Suprapubic skin (tissue), 4 donors: ENCODE measurements around the gene KATNB1. TPM values are rescaled to one million over a fixed set of nuclear protein-coding genes. Genes with fewer than 3 reads are reported as not detected.

Experiments used
- DNase-seq, 2 donors: peaks; one replicate each; pipeline ENCODE4 v3.0.0-alpha.2; 2019; ENCODE audit warnings: low spot score in 2 of 2
- H3K27ac ChIP-seq: fragments of 200-600 bp; sonication (generic); one replicate; pipeline ENCODE4 v1.5.1; 2019
- H3K27me3 ChIP-seq: fragments of 200-600 bp; sonication (generic); one replicate; pipeline ENCODE4 v1.5.1; 2019
- H3K36me3 ChIP-seq: fragments of 200-600 bp; sonication (generic); one replicate; pipeline ENCODE4 v1.5.1; 2019
- H3K4me1 ChIP-seq: fragments of 200-600 bp; sonication (generic); one replicate; pipeline ENCODE4 v1.5.1; 2019
- H3K4me3 ChIP-seq: fragments of 200-600 bp; sonication (generic); one replicate; pipeline ENCODE4 v1.5.1; 2019; ENCODE audit warnings: mild to moderate bottlenecking
- H3K9me3 ChIP-seq: fragments of 200-600 bp; sonication (generic); one replicate; pipeline ENCODE4 v1.5.1; 2019
- EP300 ChIP-seq: sonication (generic); formaldehyde crosslinking; IDR thresholded peaks from one replicate; pipeline ENCODE4 v1.6.1; 2017; ENCODE audit warnings: antibody characterized with exemption
- POLR2A ChIP-seq, 2 donors: fragments of 450-650 bp; IDR thresholded peaks; one replicate each; pipeline ENCODE4 v1.6.1; 2017; ENCODE audit warnings: antibody characterized with exemption in 2 of 2, mild to moderate bottlenecking in 2 of 2, moderate library complexity in 2 of 2
- POLR2AphosphoS5 ChIP-seq, 3 donors: sonication (generic); formaldehyde crosslinking; IDR thresholded peaks; one replicate each; pipeline ENCODE4 v1.6.1; 2017; ENCODE audit warnings: antibody characterized with exemption in 3 of 3
- WGBS: methylation state at CpG from one replicate; pipeline ENCODE4 v1.1.5; 2018; 5-methylcytosine and 5-hydroxymethylcytosine counted together
- total RNA-seq, 4 donors: library from RNA; depleted of rRNA; stranded (reverse); fragments of >200 nt; gene quantifications; one replicate each; pipeline ENCODE4 v1.1.0, GENCODE V29; 2016
- TF ChIP-seq, protein P1 (sequence below), 2 donors: fragments of 200-600 bp in 1 of 2; fragments of 450-650 bp in 1 of 2; sonication (generic) in 1 of 2; IDR thresholded peaks; one replicate each; pipeline ENCODE4 v1.5.1; 2016 to 2019; ENCODE audit warnings: antibody characterized with exemption in 2 of 2, mild to moderate bottlenecking in 1 of 2, moderate library complexity in 1 of 2

The KATNB1 gene
- total RNA-seq, 4 donors from 2014 or later: 47.8 to 62.7 (median 55.7) TPM

DNA sequence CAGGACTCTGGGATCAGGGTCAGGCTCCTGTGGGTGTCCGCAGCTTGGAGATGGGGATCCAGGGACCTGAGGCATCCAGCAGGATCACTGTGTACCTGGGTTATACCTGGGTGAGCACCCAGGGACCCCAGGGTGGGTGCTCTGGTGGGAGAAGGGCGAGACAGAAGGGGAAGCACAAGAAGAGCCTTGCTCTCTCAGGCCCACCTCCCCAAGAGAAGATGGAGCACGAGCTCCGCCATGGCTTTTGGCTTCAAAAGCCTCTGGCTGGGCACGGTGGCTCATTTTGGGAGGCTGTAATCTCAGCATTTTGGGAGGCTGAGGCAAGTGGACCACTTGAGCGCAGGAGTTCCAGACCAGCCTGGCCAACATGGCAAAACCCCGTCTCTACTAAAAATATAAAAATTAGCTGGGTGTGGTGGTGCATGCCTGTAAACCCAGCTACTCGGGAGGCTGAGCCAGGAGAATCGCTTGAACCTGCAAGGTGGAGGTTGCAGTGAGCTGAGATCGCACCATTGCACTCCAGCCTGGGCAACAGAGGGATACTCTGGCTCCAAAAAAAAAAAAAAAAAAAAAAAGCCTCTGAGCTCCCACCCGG is 32.1 kb upstream of the KATNB1 start:
- Histone ChIP-seq H3K9me3 (no peaks in the 10 kb centered on the region), H3K4me3 (no peak overlapping the region), H3K27ac (no peak overlapping the region), H3K27me3 (no peaks in the 10 kb centered on the region), H3K4me1 (no peaks in the 10 kb centered on the region), H3K36me3 (no peaks in the 10 kb centered on the region)
- peak in 1 of 2 donors; percentile 31 for DNase-seq
- TF ChIP-seq, protein P1, sequence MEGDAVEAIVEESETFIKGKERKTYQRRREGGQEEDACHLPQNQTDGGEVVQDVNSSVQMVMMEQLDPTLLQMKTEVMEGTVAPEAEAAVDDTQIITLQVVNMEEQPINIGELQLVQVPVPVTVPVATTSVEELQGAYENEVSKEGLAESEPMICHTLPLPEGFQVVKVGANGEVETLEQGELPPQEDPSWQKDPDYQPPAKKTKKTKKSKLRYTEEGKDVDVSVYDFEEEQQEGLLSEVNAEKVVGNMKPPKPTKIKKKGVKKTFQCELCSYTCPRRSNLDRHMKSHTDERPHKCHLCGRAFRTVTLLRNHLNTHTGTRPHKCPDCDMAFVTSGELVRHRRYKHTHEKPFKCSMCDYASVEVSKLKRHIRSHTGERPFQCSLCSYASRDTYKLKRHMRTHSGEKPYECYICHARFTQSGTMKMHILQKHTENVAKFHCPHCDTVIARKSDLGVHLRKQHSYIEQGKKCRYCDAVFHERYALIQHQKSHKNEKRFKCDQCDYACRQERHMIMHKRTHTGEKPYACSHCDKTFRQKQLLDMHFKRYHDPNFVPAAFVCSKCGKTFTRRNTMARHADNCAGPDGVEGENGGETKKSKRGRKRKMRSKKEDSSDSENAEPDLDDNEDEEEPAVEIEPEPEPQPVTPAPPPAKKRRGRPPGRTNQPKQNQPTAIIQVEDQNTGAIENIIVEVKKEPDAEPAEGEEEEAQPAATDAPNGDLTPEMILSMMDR (IDR thresholded peaks at IDR 0.05): no peak
- TF ChIP-seq POLR2AphosphoS5 (IDR thresholded peaks at IDR 0.05) (no peak), EP300 (no peak), POLR2A (IDR thresholded peaks at IDR 0.05) (no peak)
- WGBS: 88% methylated on average over 11 of the region's 11 CpGs

DNA sequence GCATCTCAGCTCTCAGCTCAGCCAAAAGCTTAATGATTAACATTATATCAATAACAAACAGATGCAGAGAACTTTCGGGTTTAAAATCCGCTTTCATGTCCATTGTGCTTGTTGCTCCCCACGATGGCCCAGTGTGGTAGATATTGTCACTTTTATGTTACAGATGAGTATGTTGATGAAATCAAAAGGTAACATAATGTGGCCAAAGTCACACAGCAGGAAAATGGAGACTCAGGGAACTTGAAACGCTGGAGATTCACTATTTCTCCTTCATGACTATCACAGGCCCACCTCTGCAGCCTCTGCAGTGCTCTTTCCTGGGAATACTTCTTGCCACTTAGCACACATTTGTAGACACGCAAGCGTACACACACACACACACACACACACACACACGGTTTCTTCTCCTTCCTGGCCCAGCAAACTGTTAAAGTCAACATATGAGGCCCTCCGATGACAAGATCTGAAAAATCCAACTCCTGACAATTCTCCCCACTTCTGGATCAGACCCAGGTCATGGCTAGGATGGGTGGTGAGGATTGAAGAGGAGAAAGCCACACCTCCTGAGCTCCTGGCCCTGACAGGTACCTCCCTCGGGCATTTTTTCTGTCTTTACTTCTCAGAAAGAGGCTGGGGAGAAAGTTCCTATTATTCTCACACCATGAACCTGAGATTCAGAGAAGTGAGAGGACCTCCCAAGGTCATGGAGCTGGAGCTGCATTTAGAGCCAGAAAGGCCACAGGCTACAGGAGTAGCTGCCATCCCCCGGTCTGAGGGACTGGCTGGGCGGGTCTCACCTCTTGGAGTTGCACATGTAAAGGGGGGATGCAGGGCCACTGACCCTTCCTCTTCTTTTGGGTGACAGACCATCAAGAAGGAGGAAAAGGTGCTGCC is 31.3 kb upstream of the KATNB1 start:
- peak in 1 of 2 donors; percentile 49 for DNase-seq

DNA sequence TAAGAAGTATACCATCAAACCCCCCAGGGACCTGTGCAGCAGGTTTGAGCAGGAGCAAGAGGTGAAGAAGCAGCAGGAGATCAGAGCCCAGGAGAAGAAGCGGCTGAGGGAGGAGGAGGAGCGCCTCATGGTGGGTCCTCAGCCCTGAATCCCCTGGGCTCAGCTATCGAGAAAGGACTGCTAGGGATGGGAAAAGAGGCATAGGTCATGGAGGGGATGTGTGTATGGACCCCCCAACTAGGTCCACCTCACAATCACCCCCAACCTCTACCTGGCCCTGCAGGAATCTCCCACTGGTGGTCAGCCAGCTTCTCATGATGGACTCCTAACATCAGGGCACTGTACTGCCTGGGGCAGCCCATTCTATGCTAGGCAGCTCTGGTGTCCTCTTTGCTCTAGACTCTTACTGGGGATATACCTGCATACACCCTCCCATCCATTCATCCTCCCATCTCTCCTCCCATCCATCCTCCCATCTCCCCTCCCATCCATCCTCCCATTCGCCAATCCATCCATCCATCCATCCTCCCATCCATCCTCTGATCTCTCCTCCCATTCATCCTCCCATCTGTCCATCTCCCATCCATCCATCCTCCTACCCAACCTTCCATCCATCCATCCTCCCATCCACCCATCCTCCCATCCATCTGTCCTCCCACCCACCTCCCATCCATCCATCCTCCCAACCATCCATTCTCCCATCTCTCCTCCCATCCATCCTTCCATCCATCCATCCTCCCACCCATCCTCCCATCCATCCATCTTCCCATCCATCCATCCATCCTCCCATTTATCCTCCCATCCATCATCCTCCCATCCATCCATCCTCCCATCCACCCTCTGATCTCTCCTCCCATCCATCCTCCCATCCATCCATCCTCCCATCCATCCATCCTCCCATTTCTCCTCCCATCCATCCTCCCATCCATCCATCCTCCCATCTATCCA is 30.4 kb upstream of the KATNB1 start:
- H3K9me3 ChIP-seq: no peaks in the 10 kb centered on the region
- no peak for TF ChIP-seq POLR2AphosphoS5 (IDR thresholded peaks at IDR 0.05)
- TF ChIP-seq POLR2A (IDR thresholded peaks at IDR 0.05): no peak
- TF ChIP-seq, protein P1 (IDR thresholded peaks at IDR 0.05): no peak
- TF ChIP-seq EP300: no peak
- 87% methylated on average over 4 of the region's 4 CpGs for WGBS

More for the DNA sequence above, 31.3 kb upstream of the KATNB1 start:
- H3K4me3 ChIP-seq: no peak overlapping the region
- no peak overlapping the region for H3K27ac ChIP-seq
- TF ChIP-seq, protein P1 (IDR thresholded peaks at IDR 0.05): no peak
- no peak for TF ChIP-seq POLR2A (IDR thresholded peaks at IDR 0.05)
- no peak for TF ChIP-seq EP300
- no peak for TF ChIP-seq POLR2AphosphoS5 (IDR thresholded peaks at IDR 0.05)
- H3K9me3 ChIP-seq: no peaks in the 10 kb centered on the region
- no peaks in the 10 kb centered on the region for H3K36me3 ChIP-seq
- no peaks in the 10 kb centered on the region for H3K27me3 ChIP-seq
- no peaks in the 10 kb centered on the region for H3K4me1 ChIP-seq
- 64% methylated on average over 11 of the region's 11 CpGs for WGBS

DNA sequence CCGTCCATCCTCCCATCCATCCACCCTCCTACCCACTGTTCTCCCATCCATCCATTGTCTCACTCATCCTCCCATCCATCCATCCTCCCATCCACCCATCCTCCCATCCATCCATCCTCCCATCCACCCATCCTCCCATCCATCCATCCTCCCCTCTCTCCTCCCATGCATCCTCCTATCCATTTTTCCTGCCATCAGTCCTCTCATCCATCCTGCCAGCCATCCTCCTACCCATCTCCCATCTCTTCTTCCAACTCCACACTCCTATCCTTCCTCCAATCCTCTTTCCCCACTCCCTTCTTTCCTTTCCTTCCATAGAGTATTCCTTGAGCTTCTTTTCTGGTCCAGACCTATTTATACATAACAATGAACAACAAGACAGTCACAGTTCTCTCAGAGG is 28.9 kb upstream of the KATNB1 start:
- H3K4me3 ChIP-seq: no peak overlapping the region
- WGBS: 73% methylated on average over 1 of the region's 1 CpG
- DNase-seq: no peak
- no peaks in the 10 kb centered on the region for H3K9me3 ChIP-seq
- no peaks in the 10 kb centered on the region for H3K36me3 ChIP-seq
- H3K27ac ChIP-seq: no peak overlapping the region
- TF ChIP-seq, protein P1 (IDR thresholded peaks at IDR 0.05): no peak
- TF ChIP-seq POLR2A (IDR thresholded peaks at IDR 0.05): no peak
- TF ChIP-seq POLR2AphosphoS5 (IDR thresholded peaks at IDR 0.05): no peak
- no peak for TF ChIP-seq EP300
- no peaks in the 10 kb centered on the region for H3K4me1 ChIP-seq
- H3K27me3 ChIP-seq: no peaks in the 10 kb centered on the region

More for the DNA sequence above, 30.4 kb upstream of the KATNB1 start:
- no peaks in the 10 kb centered on the region for H3K27me3 ChIP-seq
- H3K4me1 ChIP-seq: no peaks in the 10 kb centered on the region
- DNase-seq: peak in 1 of 2 donors; percentile 22
- no peaks in the 10 kb centered on the region for H3K36me3 ChIP-seq
- H3K4me3 ChIP-seq: no peak overlapping the region
- H3K27ac ChIP-seq: no peak overlapping the region
